ENCODE data around the gene SELENOV. TPM values are rescaled to one million over a fixed set of nuclear protein-coding genes. Genes with fewer than 3 reads are reported as not detected.
A peak's percentile ranks its signal among the peaks of the same experiment; 100 is the strongest.

Gene SELENOV
- total and polyA plus RNA-seq, 9 of the 15 experiments (the other 6 are each of a cell fraction or from before 2014, with no cell fraction given), result 0.04 to 0.09 (median 0.06) TPM; not detected in 4

GRCh38 chr19:39532233-39533002 is 17.5 kb downstream of the SELENOV start, which contains the start of gene EID2B (continued):
- TF ChIP-seq, protein P1, sequence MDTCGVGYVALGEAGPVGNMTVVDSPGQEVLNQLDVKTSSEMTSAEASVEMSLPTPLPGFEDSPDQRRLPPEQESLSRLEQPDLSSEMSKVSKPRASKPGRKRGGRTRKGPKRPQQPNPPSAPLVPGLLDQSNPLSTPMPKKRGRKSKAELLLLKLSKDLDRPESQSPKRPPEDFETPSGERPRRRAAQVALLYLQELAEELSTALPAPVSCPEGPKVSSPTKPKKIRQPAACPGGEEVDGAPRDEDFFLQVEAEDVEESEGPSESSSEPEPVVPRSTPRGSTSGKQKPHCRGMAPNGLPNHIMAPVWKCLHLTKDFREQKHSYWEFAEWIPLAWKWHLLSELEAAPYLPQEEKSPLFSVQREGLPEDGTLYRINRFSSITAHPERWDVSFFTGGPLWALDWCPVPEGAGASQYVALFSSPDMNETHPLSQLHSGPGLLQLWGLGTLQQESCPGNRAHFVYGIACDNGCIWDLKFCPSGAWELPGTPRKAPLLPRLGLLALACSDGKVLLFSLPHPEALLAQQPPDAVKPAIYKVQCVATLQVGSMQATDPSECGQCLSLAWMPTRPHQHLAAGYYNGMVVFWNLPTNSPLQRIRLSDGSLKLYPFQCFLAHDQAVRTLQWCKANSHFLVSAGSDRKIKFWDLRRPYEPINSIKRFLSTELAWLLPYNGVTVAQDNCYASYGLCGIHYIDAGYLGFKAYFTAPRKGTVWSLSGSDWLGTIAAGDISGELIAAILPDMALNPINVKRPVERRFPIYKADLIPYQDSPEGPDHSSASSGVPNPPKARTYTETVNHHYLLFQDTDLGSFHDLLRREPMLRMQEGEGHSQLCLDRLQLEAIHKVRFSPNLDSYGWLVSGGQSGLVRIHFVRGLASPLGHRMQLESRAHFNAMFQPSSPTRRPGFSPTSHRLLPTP (IDR thresholded peaks at IDR 0.05; ENCODE audit: borderline replicate concordance, extremely low read depth, insufficient read length), result no peak
- TF ChIP-seq, protein P2, sequence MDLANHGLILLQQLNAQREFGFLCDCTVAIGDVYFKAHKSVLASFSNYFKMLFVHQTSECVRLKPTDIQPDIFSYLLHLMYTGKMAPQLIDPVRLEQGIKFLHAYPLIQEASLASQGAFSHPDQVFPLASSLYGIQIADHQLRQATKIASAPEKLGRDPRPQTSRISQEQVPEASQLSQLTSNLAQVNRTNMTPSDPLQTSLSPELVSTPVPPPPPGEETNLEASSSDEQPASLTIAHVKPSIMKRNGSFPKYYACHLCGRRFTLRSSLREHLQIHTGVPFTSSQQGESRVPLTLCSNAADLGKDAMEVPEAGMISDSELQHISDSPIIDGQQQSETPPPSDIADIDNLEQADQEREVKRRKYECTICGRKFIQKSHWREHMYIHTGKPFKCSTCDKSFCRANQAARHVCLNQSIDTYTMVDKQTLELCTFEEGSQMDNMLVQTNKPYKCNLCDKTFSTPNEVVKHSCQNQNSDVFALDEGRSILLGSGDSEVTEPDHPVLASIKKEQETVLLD (IDR thresholded peaks at IDR 0.05), result peak; percentile 100
- TF ChIP-seq SFPQ (IDR thresholded peaks at IDR 0.05; ENCODE audit: low read depth, low read length) (no peak), NFIC (IDR thresholded peaks at IDR 0.05) (no peak), HEY1 (CRISPR knock-in tag; IDR thresholded peaks at IDR 0.05; ENCODE audit: borderline replicate concordance) (no peak), SP2 (IDR thresholded peaks at IDR 0.05; ENCODE audit: extremely low read depth, low read depth, low read length, poor library complexity, severe bottlenecking) (no peak), DNMT1 (IDR thresholded peaks at IDR 0.05) (no peak), ZNF3 (CRISPR knock-in tag; IDR thresholded peaks at IDR 0.05) (no peak), PML (IDR thresholded peaks at IDR 0.05; ENCODE audit: low read length) (peak; percentile 65; the same call in 1 of the 2 replicates), FOXA1 (IDR thresholded peaks at IDR 0.05; ENCODE audit: borderline replicate concordance) (no peak), ZNF165 (CRISPR knock-in tag; IDR thresholded peaks at IDR 0.05; ENCODE audit: borderline replicate concordance) (no peak), TAF7 (tag; IDR thresholded peaks at IDR 0.05) (no peak), SMARCA5 (IDR thresholded peaks at IDR 0.05) (no peak), TGIF2 (CRISPR knock-in tag; IDR thresholded peaks at IDR 0.05) (no peak), SIN3B (IDR thresholded peaks at IDR 0.05; ENCODE audit: low read depth) (peak; percentile 25; the same call in 1 of the 2 replicates)
- TF ChIP-seq, protein P3, sequence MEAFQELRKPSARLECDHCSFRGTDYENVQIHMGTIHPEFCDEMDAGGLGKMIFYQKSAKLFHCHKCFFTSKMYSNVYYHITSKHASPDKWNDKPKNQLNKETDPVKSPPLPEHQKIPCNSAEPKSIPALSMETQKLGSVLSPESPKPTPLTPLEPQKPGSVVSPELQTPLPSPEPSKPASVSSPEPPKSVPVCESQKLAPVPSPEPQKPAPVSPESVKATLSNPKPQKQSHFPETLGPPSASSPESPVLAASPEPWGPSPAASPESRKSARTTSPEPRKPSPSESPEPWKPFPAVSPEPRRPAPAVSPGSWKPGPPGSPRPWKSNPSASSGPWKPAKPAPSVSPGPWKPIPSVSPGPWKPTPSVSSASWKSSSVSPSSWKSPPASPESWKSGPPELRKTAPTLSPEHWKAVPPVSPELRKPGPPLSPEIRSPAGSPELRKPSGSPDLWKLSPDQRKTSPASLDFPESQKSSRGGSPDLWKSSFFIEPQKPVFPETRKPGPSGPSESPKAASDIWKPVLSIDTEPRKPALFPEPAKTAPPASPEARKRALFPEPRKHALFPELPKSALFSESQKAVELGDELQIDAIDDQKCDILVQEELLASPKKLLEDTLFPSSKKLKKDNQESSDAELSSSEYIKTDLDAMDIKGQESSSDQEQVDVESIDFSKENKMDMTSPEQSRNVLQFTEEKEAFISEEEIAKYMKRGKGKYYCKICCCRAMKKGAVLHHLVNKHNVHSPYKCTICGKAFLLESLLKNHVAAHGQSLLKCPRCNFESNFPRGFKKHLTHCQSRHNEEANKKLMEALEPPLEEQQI (IDR thresholded peaks at IDR 0.05), result no peak
- TF ChIP-seq, protein P4, sequence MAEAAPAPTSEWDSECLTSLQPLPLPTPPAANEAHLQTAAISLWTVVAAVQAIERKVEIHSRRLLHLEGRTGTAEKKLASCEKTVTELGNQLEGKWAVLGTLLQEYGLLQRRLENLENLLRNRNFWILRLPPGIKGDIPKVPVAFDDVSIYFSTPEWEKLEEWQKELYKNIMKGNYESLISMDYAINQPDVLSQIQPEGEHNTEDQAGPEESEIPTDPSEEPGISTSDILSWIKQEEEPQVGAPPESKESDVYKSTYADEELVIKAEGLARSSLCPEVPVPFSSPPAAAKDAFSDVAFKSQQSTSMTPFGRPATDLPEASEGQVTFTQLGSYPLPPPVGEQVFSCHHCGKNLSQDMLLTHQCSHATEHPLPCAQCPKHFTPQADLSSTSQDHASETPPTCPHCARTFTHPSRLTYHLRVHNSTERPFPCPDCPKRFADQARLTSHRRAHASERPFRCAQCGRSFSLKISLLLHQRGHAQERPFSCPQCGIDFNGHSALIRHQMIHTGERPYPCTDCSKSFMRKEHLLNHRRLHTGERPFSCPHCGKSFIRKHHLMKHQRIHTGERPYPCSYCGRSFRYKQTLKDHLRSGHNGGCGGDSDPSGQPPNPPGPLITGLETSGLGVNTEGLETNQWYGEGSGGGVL (CRISPR knock-in tag; IDR thresholded peaks at IDR 0.05), result no peak

Data from K562 (cell line).